HCT116 (cell line): Measurements from ENCODE around the gene TMEM62.

Experiments
- CEBPB ChIP-seq: IDR thresholded peaks from 2 replicates; pipeline ENCODE4 v1.6.1; 2012; ENCODE audit warnings: low read depth
- EZH2 ChIP-seq: fragments of 200-600 bp; sonication (generic); IDR thresholded peaks from 2 replicates; pipeline ENCODE4 v1.6.1; 2017; ENCODE audit warnings: antibody characterized with exemption, mixed run types
- POLR2A ChIP-seq: IDR thresholded peaks from 2 replicates; pipeline ENCODE4 v1.7.0; 2011; ENCODE audit warnings: borderline replicate concordance; ENCODE audit not compliant: insufficient read depth, insufficient read length; ENCODE audit errors: extremely low read depth
- POLR2AphosphoS5 ChIP-seq: IDR thresholded peaks from 2 replicates; pipeline ENCODE4 v1.6.1; 2011; ENCODE audit warnings: mild to moderate bottlenecking, low read depth, low read length, moderate library complexity
- RAD21 ChIP-seq: IDR thresholded peaks from 2 replicates; pipeline ENCODE4 v1.6.1; 2012; ENCODE audit warnings: low read depth, mild to moderate bottlenecking
- SIN3A ChIP-seq: IDR thresholded peaks from 2 replicates; pipeline ENCODE4 v1.6.1; 2012; ENCODE audit warnings: low read depth
- TCF7L2 ChIP-seq: IDR thresholded peaks from 2 replicates; pipeline ENCODE4 v1.7.0; 2011; ENCODE audit warnings: borderline replicate concordance, inconsistent platforms; ENCODE audit not compliant: insufficient read depth, insufficient read length; ENCODE audit errors: extremely low read depth
- YY1 ChIP-seq: IDR thresholded peaks from 2 replicates; pipeline ENCODE4 v1.6.1; 2011; ENCODE audit warnings: low read length, low read depth, moderate library complexity, mild to moderate bottlenecking; ENCODE audit not compliant: insufficient replicate concordance; ENCODE audit errors: extremely low read depth
- ZBTB33 ChIP-seq: IDR thresholded peaks from 2 replicates; pipeline ENCODE4 v1.6.1; 2011; ENCODE audit warnings: mild to moderate bottlenecking, low read length, moderate library complexity; ENCODE audit not compliant: insufficient replicate concordance; ENCODE audit errors: extremely low read depth
- ZFX ChIP-seq: fragments of 450-650 bp; IDR thresholded peaks from 2 replicates; pipeline ENCODE4 v1.6.1; 2017
- ZNF274 ChIP-seq: fragments of 200-500 bp; sonication (Bioruptor generic); IDR thresholded peaks from 2 replicates; pipeline ENCODE4 v1.6.1; 2014; ENCODE audit warnings: mild to moderate bottlenecking, low read depth, low read length, inconsistent platforms
- TF ChIP-seq, protein P1 (sequence below), 3 experiments: fragments of 200-600 bp in 1 of 3; sonication (generic) in 1 of 3; IDR thresholded peaks in 2 of 3; conservative IDR thresholded peaks in 1 of 3; 2 replicates each; pipeline ENCODE4 v1.5.1; 2012 to 2017; ENCODE audit warnings: low read depth in 2 of 3, low read length in 2 of 3, antibody characterized with exemption in 1 of 3, borderline replicate concordance in 1 of 3, control low read depth in 1 of 3, mild to moderate bottlenecking in 1 of 3, mixed read lengths in 1 of 3, mixed run types in 1 of 3, moderate library complexity in 1 of 3; ENCODE audit not compliant: insufficient read depth in 1 of 3
- TF ChIP-seq, protein P2 (sequence below): IDR thresholded peaks from 2 replicates; pipeline ENCODE4 v1.6.1; 2012
- TF ChIP-seq, protein P3 (sequence below): IDR thresholded peaks from 2 replicates; pipeline ENCODE4 v1.6.1; 2012; ENCODE audit warnings: low read depth

DNA sequence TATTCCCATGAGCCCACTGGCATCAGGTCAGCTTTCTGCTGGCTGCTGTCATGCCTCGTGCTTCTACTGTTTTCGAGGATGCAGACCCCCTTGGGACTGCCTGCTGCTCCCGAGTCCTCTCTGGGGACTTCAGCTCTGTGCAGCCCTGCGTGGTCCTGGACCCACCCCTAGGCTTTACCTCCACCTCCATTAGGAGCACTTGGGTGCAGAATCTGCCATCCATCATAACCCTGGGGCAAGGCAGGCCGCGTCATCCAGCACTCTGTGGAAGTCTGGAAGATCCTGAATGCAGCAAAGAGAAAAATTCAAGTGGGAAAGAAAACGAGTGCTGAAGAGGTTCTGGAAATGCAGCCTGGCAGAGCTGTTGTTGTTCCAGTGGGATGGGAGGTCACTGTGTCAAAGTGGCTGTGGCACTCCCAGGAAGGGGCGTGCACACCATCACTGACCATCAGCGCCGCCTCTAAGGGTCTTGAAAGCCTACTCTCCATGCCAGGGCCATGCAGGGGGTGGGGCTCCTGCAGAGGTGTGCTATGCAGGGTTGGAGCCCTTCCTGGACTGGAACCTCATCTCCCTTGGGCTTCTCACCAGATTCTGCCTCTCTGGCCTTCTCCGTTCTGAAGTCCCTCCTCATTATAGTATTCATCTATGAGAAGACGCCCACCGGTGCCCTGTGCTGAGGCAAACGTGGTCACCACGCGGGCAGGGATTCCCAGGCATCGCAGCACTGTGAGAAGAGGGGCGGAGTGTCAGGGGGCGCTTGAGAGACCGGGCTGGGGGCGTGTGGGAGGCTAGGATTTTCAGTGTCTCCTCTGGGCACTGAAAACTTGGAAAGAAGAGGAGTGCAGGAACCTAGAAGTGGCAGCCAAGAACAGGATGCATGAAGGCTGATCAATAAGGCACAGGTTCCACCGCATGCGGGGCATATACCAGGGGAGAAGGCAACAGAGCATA, 74.9 kb downstream of the TMEM62 start:
- TF ChIP-seq POLR2AphosphoS5 (no peak), TCF7L2 (no peak), RAD21 (no peak), ZBTB33 (no peak), POLR2A (no peak), CEBPB (no peak), ZNF274 (no peak), ZFX (no peak), YY1 (no peak), EZH2 (no peak), SIN3A (no peak)
- TF ChIP-seq, protein P1, sequence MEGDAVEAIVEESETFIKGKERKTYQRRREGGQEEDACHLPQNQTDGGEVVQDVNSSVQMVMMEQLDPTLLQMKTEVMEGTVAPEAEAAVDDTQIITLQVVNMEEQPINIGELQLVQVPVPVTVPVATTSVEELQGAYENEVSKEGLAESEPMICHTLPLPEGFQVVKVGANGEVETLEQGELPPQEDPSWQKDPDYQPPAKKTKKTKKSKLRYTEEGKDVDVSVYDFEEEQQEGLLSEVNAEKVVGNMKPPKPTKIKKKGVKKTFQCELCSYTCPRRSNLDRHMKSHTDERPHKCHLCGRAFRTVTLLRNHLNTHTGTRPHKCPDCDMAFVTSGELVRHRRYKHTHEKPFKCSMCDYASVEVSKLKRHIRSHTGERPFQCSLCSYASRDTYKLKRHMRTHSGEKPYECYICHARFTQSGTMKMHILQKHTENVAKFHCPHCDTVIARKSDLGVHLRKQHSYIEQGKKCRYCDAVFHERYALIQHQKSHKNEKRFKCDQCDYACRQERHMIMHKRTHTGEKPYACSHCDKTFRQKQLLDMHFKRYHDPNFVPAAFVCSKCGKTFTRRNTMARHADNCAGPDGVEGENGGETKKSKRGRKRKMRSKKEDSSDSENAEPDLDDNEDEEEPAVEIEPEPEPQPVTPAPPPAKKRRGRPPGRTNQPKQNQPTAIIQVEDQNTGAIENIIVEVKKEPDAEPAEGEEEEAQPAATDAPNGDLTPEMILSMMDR (IDR thresholded peaks at IDR 0.05 in 2 of 3, conservative IDR thresholded peaks at IDR 0.05 in 1 of 3; ENCODE audit: borderline replicate concordance in 1 of 3, insufficient read depth in 1 of 3, low read depth in 2 of 3, low read length in 2 of 3): no peak
- TF ChIP-seq, protein P2, sequence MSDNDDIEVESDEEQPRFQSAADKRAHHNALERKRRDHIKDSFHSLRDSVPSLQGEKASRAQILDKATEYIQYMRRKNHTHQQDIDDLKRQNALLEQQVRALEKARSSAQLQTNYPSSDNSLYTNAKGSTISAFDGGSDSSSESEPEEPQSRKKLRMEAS: no peak
- TF ChIP-seq, protein P3, sequence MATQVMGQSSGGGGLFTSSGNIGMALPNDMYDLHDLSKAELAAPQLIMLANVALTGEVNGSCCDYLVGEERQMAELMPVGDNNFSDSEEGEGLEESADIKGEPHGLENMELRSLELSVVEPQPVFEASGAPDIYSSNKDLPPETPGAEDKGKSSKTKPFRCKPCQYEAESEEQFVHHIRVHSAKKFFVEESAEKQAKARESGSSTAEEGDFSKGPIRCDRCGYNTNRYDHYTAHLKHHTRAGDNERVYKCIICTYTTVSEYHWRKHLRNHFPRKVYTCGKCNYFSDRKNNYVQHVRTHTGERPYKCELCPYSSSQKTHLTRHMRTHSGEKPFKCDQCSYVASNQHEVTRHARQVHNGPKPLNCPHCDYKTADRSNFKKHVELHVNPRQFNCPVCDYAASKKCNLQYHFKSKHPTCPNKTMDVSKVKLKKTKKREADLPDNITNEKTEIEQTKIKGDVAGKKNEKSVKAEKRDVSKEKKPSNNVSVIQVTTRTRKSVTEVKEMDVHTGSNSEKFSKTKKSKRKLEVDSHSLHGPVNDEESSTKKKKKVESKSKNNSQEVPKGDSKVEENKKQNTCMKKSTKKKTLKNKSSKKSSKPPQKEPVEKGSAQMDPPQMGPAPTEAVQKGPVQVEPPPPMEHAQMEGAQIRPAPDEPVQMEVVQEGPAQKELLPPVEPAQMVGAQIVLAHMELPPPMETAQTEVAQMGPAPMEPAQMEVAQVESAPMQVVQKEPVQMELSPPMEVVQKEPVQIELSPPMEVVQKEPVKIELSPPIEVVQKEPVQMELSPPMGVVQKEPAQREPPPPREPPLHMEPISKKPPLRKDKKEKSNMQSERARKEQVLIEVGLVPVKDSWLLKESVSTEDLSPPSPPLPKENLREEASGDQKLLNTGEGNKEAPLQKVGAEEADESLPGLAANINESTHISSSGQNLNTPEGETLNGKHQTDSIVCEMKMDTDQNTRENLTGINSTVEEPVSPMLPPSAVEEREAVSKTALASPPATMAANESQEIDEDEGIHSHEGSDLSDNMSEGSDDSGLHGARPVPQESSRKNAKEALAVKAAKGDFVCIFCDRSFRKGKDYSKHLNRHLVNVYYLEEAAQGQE: no peak
